ENCODE measurements around the gene MMAB. TPM values are rescaled to one million over a fixed set of nuclear protein-coding genes. Genes with fewer than 3 reads are reported as not detected.

MMAB gene
- total RNA-seq, 2 donors from 2014 or later, result 23.1 to 79.2 TPM

DNA sequence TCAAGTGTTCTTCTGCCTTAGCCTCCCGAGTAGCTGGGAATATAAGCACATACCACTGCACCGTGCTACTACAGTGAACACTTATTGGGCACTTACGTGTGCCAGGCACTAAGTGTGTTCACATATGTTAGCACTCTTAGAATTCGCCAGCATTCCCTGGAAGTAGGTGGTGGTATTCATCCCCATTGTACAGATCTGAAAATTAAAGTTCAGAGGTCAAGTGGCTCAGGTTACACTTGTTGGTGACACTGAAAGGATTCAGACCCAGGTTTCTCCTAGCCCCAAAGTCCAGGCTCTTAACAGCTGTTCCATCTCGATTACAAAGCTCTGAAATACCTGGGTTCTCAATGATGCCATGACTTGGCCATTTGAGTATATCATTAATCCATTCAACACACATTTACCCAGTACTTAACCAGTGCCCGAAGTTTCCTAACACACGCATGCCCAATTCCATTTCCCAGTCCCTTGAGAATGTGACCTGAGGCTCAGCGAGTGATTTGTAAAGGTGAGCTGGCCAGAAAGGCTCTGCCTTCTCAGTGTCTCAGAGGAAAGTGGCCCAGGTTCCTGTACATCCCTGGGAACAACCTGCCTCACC is 5.1 kb upstream of the MMAB start:
- intact Hi-C loops (cut with DNase I), result loop anchor here (10.0 kb wide), 1 partner anchor 154 kb away; no protein-coding TSS in a partner anchor
- 85% methylated on average over 8 of the region's 8 CpGs for WGBS
- Histone ChIP-seq H3K9me3 (no peaks in the 10 kb centered on the region), H3K36me3 (no peaks in the 10 kb centered on the region), H3K27ac (no peak overlapping the region), H3K4me3 (no peak overlapping the region), H3K27me3 (replicated peaks; ENCODE audit: insufficient read depth) (no peaks in the 10 kb centered on the region), H3K4me1 (replicated peaks) (no peaks in the 10 kb centered on the region)
- no peak for DNase-seq (ENCODE audit: low spot score)
- TF ChIP-seq POLR2A (IDR thresholded peaks at IDR 0.05) (no peak), POLR2AphosphoS5 (IDR thresholded peaks at IDR 0.05) (no peak)
- TF ChIP-seq, protein P1, sequence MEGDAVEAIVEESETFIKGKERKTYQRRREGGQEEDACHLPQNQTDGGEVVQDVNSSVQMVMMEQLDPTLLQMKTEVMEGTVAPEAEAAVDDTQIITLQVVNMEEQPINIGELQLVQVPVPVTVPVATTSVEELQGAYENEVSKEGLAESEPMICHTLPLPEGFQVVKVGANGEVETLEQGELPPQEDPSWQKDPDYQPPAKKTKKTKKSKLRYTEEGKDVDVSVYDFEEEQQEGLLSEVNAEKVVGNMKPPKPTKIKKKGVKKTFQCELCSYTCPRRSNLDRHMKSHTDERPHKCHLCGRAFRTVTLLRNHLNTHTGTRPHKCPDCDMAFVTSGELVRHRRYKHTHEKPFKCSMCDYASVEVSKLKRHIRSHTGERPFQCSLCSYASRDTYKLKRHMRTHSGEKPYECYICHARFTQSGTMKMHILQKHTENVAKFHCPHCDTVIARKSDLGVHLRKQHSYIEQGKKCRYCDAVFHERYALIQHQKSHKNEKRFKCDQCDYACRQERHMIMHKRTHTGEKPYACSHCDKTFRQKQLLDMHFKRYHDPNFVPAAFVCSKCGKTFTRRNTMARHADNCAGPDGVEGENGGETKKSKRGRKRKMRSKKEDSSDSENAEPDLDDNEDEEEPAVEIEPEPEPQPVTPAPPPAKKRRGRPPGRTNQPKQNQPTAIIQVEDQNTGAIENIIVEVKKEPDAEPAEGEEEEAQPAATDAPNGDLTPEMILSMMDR (IDR thresholded peaks at IDR 0.05), result no peak

GRCh38 chr12:109577311-109577710 is 4.0 kb upstream of the MMAB start:
- Histone ChIP-seq H3K4me3 (no peak overlapping the region), H3K36me3 (no peaks in the 10 kb centered on the region), H3K9me3 (no peaks in the 10 kb centered on the region), H3K4me1 (replicated peaks) (no peaks in the 10 kb centered on the region), H3K27me3 (replicated peaks; ENCODE audit: insufficient read depth) (no peaks in the 10 kb centered on the region), H3K27ac (no peak overlapping the region)
- TF ChIP-seq POLR2A (IDR thresholded peaks at IDR 0.05) (no peak), POLR2AphosphoS5 (IDR thresholded peaks at IDR 0.05) (no peak)
- TF ChIP-seq, protein P1 (IDR thresholded peaks at IDR 0.05), result no peak
- whole genome bisulfite sequencing, result 94% methylated on average over 1 of the region's 1 CpG
- intact Hi-C loops (cut with DNase I), result loop anchor here (10.0 kb wide), 1 partner anchor 153 kb away; no protein-coding TSS in a partner anchor
- DNase-seq (ENCODE audit: low spot score), result no peak

DNA sequence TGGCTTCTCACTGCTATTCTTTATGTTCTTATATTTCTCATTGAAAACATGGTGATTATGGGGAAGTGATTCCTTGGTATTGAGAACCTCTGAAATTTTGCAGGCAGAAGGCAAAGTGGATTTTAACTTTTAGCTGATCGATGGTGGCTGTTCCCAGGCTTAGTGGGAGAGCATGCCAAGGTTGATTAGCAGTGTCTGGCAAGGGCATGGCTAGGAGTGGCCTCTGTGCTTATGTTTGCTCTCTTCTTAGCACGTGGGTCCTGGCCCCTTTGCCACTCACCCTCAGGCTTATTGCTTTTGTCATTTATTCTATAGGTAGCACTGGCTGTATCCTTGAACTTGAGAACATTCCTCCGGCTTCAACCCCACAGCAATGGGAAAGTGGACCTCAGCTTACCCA is 2.4 kb upstream of the MMAB start:
- no peaks in the 10 kb centered on the region for H3K27me3 ChIP-seq (replicated peaks; ENCODE audit: insufficient read depth)
- TF ChIP-seq POLR2AphosphoS5 (IDR thresholded peaks at IDR 0.05), result no peak
- TF ChIP-seq POLR2A (IDR thresholded peaks at IDR 0.05), result no peak
- TF ChIP-seq, protein P1 (IDR thresholded peaks at IDR 0.05), result no peak
- intact Hi-C loops (cut with DNase I), result loop anchor here (10.0 kb wide), 1 partner anchor 151 kb away; no protein-coding TSS in a partner anchor
- H3K27ac ChIP-seq, result no peak overlapping the region
- no peak for DNase-seq (ENCODE audit: low spot score)
- H3K4me1 ChIP-seq (replicated peaks), result peaks cover 4% of the 10 kb centered on the region
- no peak overlapping the region for H3K4me3 ChIP-seq
- no peaks in the 10 kb centered on the region for H3K36me3 ChIP-seq
- 89% methylated on average over 3 of the region's 3 CpGs for WGBS
- H3K9me3 ChIP-seq, result no peaks in the 10 kb centered on the region

- TF ChIP-seq POLR2A (IDR thresholded peaks at IDR 0.05), result no peak
- TF ChIP-seq, protein P1 (IDR thresholded peaks at IDR 0.05), result no peak
- no peak for TF ChIP-seq POLR2AphosphoS5 (IDR thresholded peaks at IDR 0.05)
- H3K36me3 ChIP-seq, result no peaks in the 10 kb centered on the region
- DNase-seq (ENCODE audit: low spot score), result no peak
- intact Hi-C loops (cut with DNase I), result loop anchor here (10.0 kb wide), 1 partner anchor 149 kb away; no protein-coding TSS in a partner anchor
- WGBS, result under 1% methylated on average over 11 of the region's 13 CpGs
- H3K4me1 ChIP-seq (replicated peaks), result peaks cover 4% of the 10 kb centered on the region
- peak overlapping the region; percentile 60 to 76 for H3K4me3 ChIP-seq
- H3K27ac ChIP-seq, result peak overlapping the region; percentile 65 to 90
- H3K27me3 ChIP-seq (replicated peaks; ENCODE audit: insufficient read depth), result no peaks in the 10 kb centered on the region
- no peaks in the 10 kb centered on the region for H3K9me3 ChIP-seq
Measured at GRCh38 chr12:109573914-109574244, 575 bp upstream of the MMAB start.

DNA sequence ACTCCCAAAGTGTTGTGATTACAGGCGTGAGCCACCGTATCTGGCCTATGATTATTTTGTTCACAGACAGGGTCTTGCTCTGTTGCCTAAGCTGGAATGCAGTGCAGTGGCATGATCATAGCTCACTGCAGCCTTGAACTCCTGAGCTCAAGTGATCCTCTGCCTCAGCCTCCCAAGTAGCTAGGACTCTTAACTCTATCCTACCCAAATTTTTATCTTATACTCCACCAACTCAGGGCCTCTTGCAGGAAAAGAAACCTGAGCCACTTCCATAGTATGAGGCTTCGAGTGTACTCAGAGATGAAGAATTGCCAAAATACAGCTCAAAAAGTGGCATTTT is 828 bp downstream of the MMAB start:
- Histone ChIP-seq H3K9me3 (no peaks in the 10 kb centered on the region), H3K27me3 (replicated peaks; ENCODE audit: insufficient read depth) (no peaks in the 10 kb centered on the region), H3K27ac (peak overlapping the region; percentile 80 to 90), H3K36me3 (no peaks in the 10 kb centered on the region), H3K4me1 (replicated peaks) (peaks cover 4% of the 10 kb centered on the region), H3K4me3 (peak overlapping the region; percentile 60 to 76)
- intact Hi-C loops (cut with DNase I), result loop anchor here (10.0 kb wide), 1 partner anchor 148 kb away; no protein-coding TSS in a partner anchor
- 56% methylated on average over 3 of the region's 3 CpGs for WGBS
- TF ChIP-seq POLR2A (IDR thresholded peaks at IDR 0.05) (no peak), POLR2AphosphoS5 (IDR thresholded peaks at IDR 0.05) (no peak)
- TF ChIP-seq, protein P1 (IDR thresholded peaks at IDR 0.05), result no peak
- DNase-seq (ENCODE audit: low spot score), result no peak
